Kidney (tissue), 14 donors: ENCODE results near the gene TMEM91. TPM values are rescaled to one million over a fixed set of nuclear protein-coding genes. Genes with fewer than 3 reads are reported as not detected.

ENCODE experiments used
- DNase-seq, 5 donors: peaks; one replicate each; pipeline ENCODE4 v3.0.0-alpha.2; 2013 to 2020
- FAIRE-seq: peaks from 2 replicates; lab custom pipeline; 2012; peaks lifted over from hg19 to GRCh38; lab: Jason Lieb, UNC
- H3K27ac ChIP-seq, 2 donors: one replicate each; pipeline ENCODE4 v1.7.0; 2013; ENCODE audit warnings: low read depth in 2 of 2, low read length in 2 of 2, inconsistent platforms in 1 of 2
- H3K27me3 ChIP-seq: one replicate; pipeline ENCODE4 v1.7.1; 2013; ENCODE audit warnings: low read length, inconsistent platforms; ENCODE audit not compliant: control insufficient read depth, insufficient read depth
- H3K36me3 ChIP-seq, 3 donors: one replicate each; pipeline versions ENCODE4 v1.7.0 to v1.7.1; 2013; ENCODE audit warnings: low read length in 3 of 3, control low read depth in 1 of 3, inconsistent platforms in 1 of 3; ENCODE audit not compliant: insufficient read depth in 3 of 3, control insufficient read depth in 2 of 3
- H3K4me1 ChIP-seq, 3 donors: one replicate each; pipeline versions ENCODE4 v1.7.0 to v1.7.1; 2013; ENCODE audit warnings: low read length in 3 of 3, inconsistent platforms in 1 of 3, low read depth in 1 of 3; ENCODE audit not compliant: control insufficient read depth in 2 of 3, insufficient read depth in 2 of 3
- H3K4me3 ChIP-seq, 3 donors: one replicate each; pipeline versions ENCODE4 v1.7.0 to v1.8.1; 2013; ENCODE audit warnings: low read length in 3 of 3, control low read depth in 1 of 3, inconsistent platforms in 1 of 3
- H3K9ac ChIP-seq, 3 donors: one replicate each; pipeline versions ENCODE4 v1.7.0 to v1.7.1; 2013; ENCODE audit warnings: low read length in 3 of 3, control low read depth in 1 of 3, inconsistent platforms in 1 of 3
- H3K9me3 ChIP-seq, 3 donors: one replicate each; pipeline versions ENCODE4 v1.7.0 to v1.7.1; 2013; ENCODE audit warnings: low read length in 3 of 3, control low read depth in 1 of 3, inconsistent platforms in 1 of 3; ENCODE audit not compliant: control insufficient read depth in 2 of 3, insufficient read depth in 1 of 3
- intact Hi-C: fragments of 100-400 bp; cut with DNase I; formaldehyde crosslinking; loops from one replicate; pipeline ENCODE4 v1.11.1; 2022
- polyA plus RNA-seq: library from polyadenylated mRNA; stranded (reverse); fragments of 350-450 nt; fragmentation: Illumina TruSeq; extraction: RNeasy Lipid Tissue Mini Kit (QIAGEN cat#74804); gene quantifications from one replicate; pipeline ENCODE4 v1.2.3, GENCODE V29; 2014; ENCODE audit warnings: low read depth, low replicate concordance; ENCODE audit not compliant: insufficient read depth
- total RNA-seq: library from RNA; stranded (reverse); fragmentation: NEBNext Ultra II Directional; extraction: Animal tissue kit (Norgen Biotek cat#: 25700); gene quantifications from one replicate; pipeline ENCODE4 v1.2.1, GENCODE V29; 2021
- TF ChIP-seq, protein P1 (sequence below): IDR thresholded peaks from 3 replicates; pipeline ENCODE4 v1.5.1; 2012; ENCODE audit warnings: mild to moderate bottlenecking, moderate library complexity, borderline replicate concordance; ENCODE audit not compliant: insufficient read depth; ENCODE audit errors: extremely low read depth
- donor health status: control.
- donor health status: control.
- donor health status: control.
- donor health status: control.
- donor health status: control.
- donor health status: DM: yes; HTN: yes; CAD: no.
- donor health status: Normal renal cell carcinoma (clear cell type).

The TMEM91 gene
- total and polyA plus RNA-seq, 2 donors from 2014 or later, result 9.5 to 24.3 TPM

DNA sequence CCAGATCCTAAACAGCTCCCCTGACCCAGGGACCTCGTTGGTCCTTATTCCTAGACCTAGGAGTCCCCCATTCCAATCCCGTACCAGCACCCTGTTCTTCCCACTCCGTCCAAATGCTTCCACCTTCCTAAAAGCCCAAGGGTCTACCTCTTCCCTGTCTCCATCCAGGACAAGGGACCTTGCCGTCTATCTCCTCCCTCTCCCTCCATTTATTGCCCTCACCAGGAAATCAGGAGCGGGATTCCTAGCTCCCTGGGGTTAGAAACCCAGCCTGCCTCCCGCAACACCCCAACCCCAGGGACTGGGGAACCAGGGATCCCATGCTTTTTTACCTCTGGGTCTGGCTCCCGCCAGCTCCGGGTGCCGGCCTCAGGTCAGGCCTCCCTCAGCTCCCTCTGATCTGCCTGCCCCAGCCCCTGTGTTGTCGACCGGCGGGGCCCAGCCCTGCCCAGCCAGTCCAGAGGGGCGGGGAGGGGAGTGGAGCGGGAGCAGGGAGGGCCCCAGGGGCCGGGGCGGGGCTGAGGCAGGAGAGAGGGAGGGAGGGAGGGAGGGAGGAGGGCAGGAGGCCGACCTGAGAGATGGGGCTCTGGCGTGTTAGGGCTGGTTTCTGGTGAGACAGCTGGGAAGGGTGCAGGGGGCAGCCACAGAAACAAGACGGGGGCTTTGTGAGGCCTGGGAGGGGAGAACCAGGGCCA, 50.8 kb downstream of the TMEM91 start, which contains the start of gene B3GNT8:
TSS of gene B3GNT8 (minus strand) at position 423 of the 695 bp plus-strand sequence. CDS start 596 bp downstream, outside the sequence.
- H3K4me3 ChIP-seq, result peak within 1 kb of the TSS; percentile 21 to 66 (median 55)
- no peaks in the 10 kb centered on the region for H3K27me3 ChIP-seq
- H3K4me1 ChIP-seq, result peaks cover 0 to 29% (median 9%) of the 10 kb centered on the region in 3 donors
- intact Hi-C loops, result no loop called here
- peak; percentile 88 to 95 (median 90) for DNase-seq
- no peaks in the 10 kb centered on the region for H3K9me3 ChIP-seq
- H3K9ac ChIP-seq, result peak within 1 kb of the TSS in 2 of 3 donors; percentile 90 to 91
- FAIRE-seq, result no peak
- peaks cover 0 to 25% (median 11%) of the 10 kb centered on the region in 3 donors for H3K36me3 ChIP-seq
- TF ChIP-seq, protein P1, sequence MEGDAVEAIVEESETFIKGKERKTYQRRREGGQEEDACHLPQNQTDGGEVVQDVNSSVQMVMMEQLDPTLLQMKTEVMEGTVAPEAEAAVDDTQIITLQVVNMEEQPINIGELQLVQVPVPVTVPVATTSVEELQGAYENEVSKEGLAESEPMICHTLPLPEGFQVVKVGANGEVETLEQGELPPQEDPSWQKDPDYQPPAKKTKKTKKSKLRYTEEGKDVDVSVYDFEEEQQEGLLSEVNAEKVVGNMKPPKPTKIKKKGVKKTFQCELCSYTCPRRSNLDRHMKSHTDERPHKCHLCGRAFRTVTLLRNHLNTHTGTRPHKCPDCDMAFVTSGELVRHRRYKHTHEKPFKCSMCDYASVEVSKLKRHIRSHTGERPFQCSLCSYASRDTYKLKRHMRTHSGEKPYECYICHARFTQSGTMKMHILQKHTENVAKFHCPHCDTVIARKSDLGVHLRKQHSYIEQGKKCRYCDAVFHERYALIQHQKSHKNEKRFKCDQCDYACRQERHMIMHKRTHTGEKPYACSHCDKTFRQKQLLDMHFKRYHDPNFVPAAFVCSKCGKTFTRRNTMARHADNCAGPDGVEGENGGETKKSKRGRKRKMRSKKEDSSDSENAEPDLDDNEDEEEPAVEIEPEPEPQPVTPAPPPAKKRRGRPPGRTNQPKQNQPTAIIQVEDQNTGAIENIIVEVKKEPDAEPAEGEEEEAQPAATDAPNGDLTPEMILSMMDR, result no peak
- peak within 1 kb of the TSS; percentile 79 to 85 for H3K27ac ChIP-seq

DNA sequence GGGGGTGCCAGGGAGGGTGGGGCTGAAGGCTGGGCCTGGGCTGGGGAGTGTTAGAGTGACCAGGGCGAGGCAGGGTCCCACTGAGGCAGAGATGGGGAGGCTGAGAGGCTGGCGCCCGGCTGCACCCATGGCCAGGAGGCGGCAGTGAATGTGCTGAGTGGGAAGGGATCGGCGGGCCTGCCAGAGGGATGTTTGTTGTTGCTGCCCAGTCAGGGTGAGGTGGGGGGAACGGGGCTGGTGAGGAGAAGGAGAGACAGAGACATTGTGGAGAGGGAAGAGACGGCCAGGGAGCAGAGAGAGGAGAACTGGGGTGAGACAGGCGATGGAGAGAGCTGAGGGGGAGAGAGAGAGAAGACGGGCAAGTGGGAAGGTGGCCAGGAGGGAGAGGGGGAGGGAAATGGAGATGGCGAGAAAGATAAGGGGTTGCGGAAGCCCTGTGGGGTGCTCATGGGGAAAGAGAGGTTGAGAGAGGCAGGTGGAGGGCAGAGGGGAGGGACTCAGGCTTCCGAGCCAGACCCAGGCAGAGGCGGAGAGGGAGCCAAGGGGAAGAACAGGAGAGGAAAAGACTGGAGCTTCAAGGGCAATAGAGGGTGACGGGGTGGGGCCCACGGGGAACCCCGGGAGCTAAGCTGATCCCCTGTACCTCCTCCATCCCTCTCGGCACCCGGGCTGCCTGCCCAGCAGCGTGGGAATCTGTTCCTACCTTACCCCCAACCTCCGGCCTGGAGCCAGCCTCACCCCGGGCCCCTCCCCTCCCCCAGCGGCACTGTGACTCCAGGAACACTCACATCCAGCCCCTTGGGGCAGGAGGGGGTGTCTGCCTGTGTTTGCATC, 51.5 kb downstream of the TMEM91 start:
- TF ChIP-seq, protein P1, result no peak
- no peak for FAIRE-seq
- H3K27ac ChIP-seq, result peak overlapping the region; percentile 79 to 85
- DNase-seq, result peak in 4 of 5 donors; percentile 38 to 85 (median 55)
- H3K4me1 ChIP-seq, result peaks cover 0 to 34% (median 9%) of the 10 kb centered on the region in 3 donors
- H3K9ac ChIP-seq, result peak overlapping the region in 1 of 3 donors; percentile 61
- peaks cover 3 to 25% (median 9%) of the 10 kb centered on the region in 3 donors for H3K36me3 ChIP-seq
- no peaks in the 10 kb centered on the region for H3K9me3 ChIP-seq
- peak overlapping the region in 2 of 3 donors; percentile 33 to 43 for H3K4me3 ChIP-seq
- intact Hi-C loops, result no loop called here
- H3K27me3 ChIP-seq, result no peaks in the 10 kb centered on the region

DNA sequence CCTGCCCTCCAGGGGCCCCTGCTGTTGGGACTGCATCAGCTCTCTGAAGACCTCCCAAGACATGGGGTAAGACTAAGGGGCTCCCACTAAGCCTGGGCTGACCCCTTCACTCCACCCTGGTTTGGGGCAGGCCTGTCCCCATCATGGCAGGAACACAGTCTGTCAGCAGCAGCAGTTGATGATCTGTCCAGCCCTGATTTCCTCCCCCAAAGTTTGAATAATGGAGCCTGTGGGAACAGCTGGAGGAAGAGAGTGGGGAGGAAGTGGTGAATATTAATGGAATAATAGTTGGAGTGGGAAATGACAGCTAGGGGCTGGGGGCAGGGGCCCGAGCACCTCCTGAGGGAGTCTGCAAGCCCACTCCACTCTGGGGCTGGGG, 52.1 kb downstream of the TMEM91 start:
- H3K4me1 ChIP-seq, result peaks cover 0 to 34% (median 9%) of the 10 kb centered on the region in 3 donors
- no peaks in the 10 kb centered on the region for H3K9me3 ChIP-seq
- H3K27ac ChIP-seq, result peak overlapping the region; percentile 60 to 79
- peak in 1 of 5 donors; percentile 33 for DNase-seq
- no peaks in the 10 kb centered on the region for H3K27me3 ChIP-seq
- FAIRE-seq, result no peak
- H3K36me3 ChIP-seq, result peaks cover 3 to 22% (median 9%) of the 10 kb centered on the region in 3 donors
- peak overlapping the region in 1 of 3 donors; percentile 43 for H3K4me3 ChIP-seq
- intact Hi-C loops, result no loop called here
- H3K9ac ChIP-seq, result peak overlapping the region in 1 of 3 donors; percentile 61
- TF ChIP-seq, protein P1, result no peak
